IPS-18c (cell line): ENCODE results near the gene TFPI.
"Not testable (repeated sequence)": the region's sequence is repeated elsewhere in the genome, so short reads cannot be mapped to it uniquely, and the experiment has no call there.

Experiments used
- H3K4me3 ChIP-seq: 2 replicates; pipeline ENCODE4 v1.7.0; 2013; ENCODE audit warnings: low read depth, mild to moderate bottlenecking, low read length, moderate library complexity; ENCODE audit not compliant: insufficient read depth
- H3K9me3 ChIP-seq: one replicate; pipeline ENCODE4 v1.6.1; 2013; ENCODE audit warnings: mild to moderate bottlenecking, low read length, moderate library complexity; ENCODE audit not compliant: control insufficient read depth, insufficient read depth

TFPI gene

GRCh38 chr2:187566712-187567111, 12.5 kb upstream of the TFPI start:
- H3K9me3 ChIP-seq = no peaks in the 10 kb centered on the region
- H3K4me3 ChIP-seq = no peak overlapping the region

GRCh38 chr2:187566266-187566665, 12.0 kb upstream of the TFPI start:
- Histone ChIP-seq H3K9me3 (no peaks in the 10 kb centered on the region), H3K4me3 (no peak overlapping the region)

GRCh38 chr2:187565618-187566017, 11.4 kb upstream of the TFPI start:
- peak overlapping the region; percentile 44; the same call in 1 of the 2 replicates for H3K4me3 ChIP-seq
- H3K9me3 ChIP-seq = not testable (repeated sequence)

- H3K4me3 ChIP-seq = not testable (repeated sequence)
Observed at GRCh38 chr2:187556493-187556892, 2.3 kb upstream of the TFPI start.

GRCh38 chr2:187554704-187555082, 458 bp upstream of the TFPI start:
- H3K4me3 ChIP-seq = no peak overlapping the region
- peaks cover 4% of the 10 kb centered on the region for H3K9me3 ChIP-seq

More at GRCh38 chr2:187556493-187556892, 2.3 kb upstream of the TFPI start:
- H3K9me3 ChIP-seq = not testable (repeated sequence)

- Histone ChIP-seq H3K4me3 (no peak overlapping the region), H3K9me3 (peaks cover 4% of the 10 kb centered on the region)
Observed at GRCh38 chr2:187552828-187553681, 1.2 kb downstream of the TFPI start.

- Histone ChIP-seq H3K9me3 (peaks cover 4% of the 10 kb centered on the region), H3K4me3 (no peak overlapping the region)
Observed at GRCh38 chr2:187552381-187552780, 1.9 kb downstream of the TFPI start.

- Histone ChIP-seq H3K4me3 (no peak overlapping the region), H3K9me3 (peaks cover 4% of the 10 kb centered on the region)
Observed at GRCh38 chr2:187550857-187551256, 3.4 kb downstream of the TFPI start.

- Histone ChIP-seq H3K9me3 (no peaks in the 10 kb centered on the region), H3K4me3 (no peak overlapping the region)
Observed at GRCh38 chr2:187549951-187550555, 4.2 kb downstream of the TFPI start.

GRCh38 chr2:187549193-187549592, 5.0 kb downstream of the TFPI start:
- H3K9me3 ChIP-seq = no peaks in the 10 kb centered on the region
- no peak overlapping the region for H3K4me3 ChIP-seq

- H3K4me3 ChIP-seq = no peak overlapping the region
Observed at GRCh38 chr2:187548656-187549055, 5.6 kb downstream of the TFPI start.

GRCh38 chr2:187547353-187547979, 6.8 kb downstream of the TFPI start:
- Histone ChIP-seq H3K9me3 (no peaks in the 10 kb centered on the region), H3K4me3 (no peak overlapping the region)

More at GRCh38 chr2:187548656-187549055, 5.6 kb downstream of the TFPI start:
- no peaks in the 10 kb centered on the region for H3K9me3 ChIP-seq

- H3K9me3 ChIP-seq = no peaks in the 10 kb centered on the region
- no peak overlapping the region for H3K4me3 ChIP-seq
Observed at GRCh38 chr2:187546762-187547333, 7.4 kb downstream of the TFPI start.

- no peak overlapping the region for H3K4me3 ChIP-seq
- no peaks in the 10 kb centered on the region for H3K9me3 ChIP-seq
Observed at GRCh38 chr2:187545238-187545751, 8.9 kb downstream of the TFPI start.

GRCh38 chr2:187544371-187545080, 9.7 kb downstream of the TFPI start:
- Histone ChIP-seq H3K4me3 (no peak overlapping the region), H3K9me3 (no peaks in the 10 kb centered on the region)

- H3K4me3 ChIP-seq = no peak overlapping the region
Observed at GRCh38 chr2:187543488-187543887, 10.7 kb downstream of the TFPI start.

GRCh38 chr2:187542123-187542522, 12.1 kb downstream of the TFPI start:
- Histone ChIP-seq H3K9me3 (no peaks in the 10 kb centered on the region), H3K4me3 (no peak overlapping the region)

More at GRCh38 chr2:187543488-187543887, 10.7 kb downstream of the TFPI start:
- H3K9me3 ChIP-seq = no peaks in the 10 kb centered on the region
